Epithelial cell of esophagus (primary cell): ENCODE measurements around the gene DECR2.
A peak's percentile ranks its signal among the peaks of the same experiment; 100 is the strongest.
"Not testable (repeated sequence)": the region's sequence is repeated elsewhere in the genome, so short reads cannot be mapped to it uniquely, and the experiment has no call there.

Experiments
- DNase-seq: peaks from one replicate; pipeline ENCODE4 v3.0.0; 2010; ENCODE audit warnings: low read depth
- H3K4me3 ChIP-seq: 2 replicates; pipeline ENCODE4 v1.5.1; 2011; ENCODE audit warnings: mild to moderate bottlenecking, low read length, control low read depth
- CTCF ChIP-seq: IDR thresholded peaks from 2 replicates; pipeline ENCODE4 v1.5.1; 2011; ENCODE audit warnings: low read depth, mild to moderate bottlenecking, low read length, control low read depth, inconsistent platforms; ENCODE audit not compliant: insufficient read depth; ENCODE audit errors: missing control alignments

DECR2 gene

GRCh38 chr16:381012-381788 is 20.5 kb upstream of the DECR2 start:
- TF ChIP-seq CTCF = no peak
- peak overlapping the region; percentile 56 for H3K4me3 ChIP-seq
- no peak for DNase-seq

DNA sequence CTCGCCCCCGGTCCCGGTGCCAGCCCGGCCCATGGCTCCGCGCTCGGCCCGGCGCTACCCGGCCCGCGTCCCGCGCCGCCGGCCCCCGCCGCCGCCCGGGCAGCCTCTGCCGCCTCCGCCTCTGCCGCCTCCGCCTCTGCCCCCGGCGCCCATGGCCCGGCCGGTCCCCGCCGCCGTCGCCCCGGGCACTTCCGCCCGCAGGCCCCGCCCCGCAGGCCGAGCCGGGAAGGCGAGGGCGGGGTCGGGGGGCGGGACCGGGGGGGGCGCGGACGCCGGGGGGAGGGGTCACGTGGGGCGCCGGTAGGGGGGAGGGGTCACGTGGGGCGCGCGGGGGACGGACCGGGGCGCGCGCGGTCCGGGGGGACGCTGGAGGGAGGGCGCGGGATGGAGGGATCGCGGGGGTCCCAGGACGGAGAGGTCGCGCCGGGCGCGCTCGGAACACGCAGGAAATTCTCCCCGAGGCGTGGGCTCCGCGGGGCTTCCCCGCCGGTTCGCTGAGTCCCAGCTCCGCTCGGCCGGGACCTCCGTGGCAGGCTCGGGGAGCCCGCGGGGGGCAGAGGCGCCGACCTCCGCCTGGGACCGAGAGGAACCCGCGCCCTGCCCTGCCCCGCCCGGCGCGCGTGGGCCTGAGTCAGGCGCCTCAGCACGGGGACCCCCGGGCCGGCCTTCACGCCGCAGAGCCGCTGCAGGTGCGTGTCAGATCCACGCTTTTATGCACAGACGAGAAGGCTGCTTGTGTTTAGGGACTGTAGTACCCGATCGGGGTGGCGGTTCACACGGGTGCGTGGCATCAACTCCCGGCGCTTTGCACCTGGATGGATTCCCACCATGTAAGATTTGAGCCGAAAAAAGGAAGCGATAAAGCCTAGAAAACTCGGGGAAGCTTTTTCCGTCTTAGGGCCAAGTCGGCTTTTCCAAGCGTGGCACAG is 19.6 kb upstream of the DECR2 start, which contains the start of gene PGAP6:
Gene PGAP6 (minus strand): TSS at position 190 of the 929 bp plus-strand sequence. CDS start 157 bp downstream, at position 33.
- TF ChIP-seq CTCF = no peak
- peak within 1 kb of the TSS; percentile 56 for H3K4me3 ChIP-seq
- peak; percentile 43 for DNase-seq

GRCh38 chr16:383326-384051 is 18.2 kb upstream of the DECR2 start:
- TF ChIP-seq CTCF = no peak
- DNase-seq = peak; percentile 81
- peak overlapping the region; percentile 31 for H3K4me3 ChIP-seq

- TF ChIP-seq CTCF = no peak
- no peak for DNase-seq
- H3K4me3 ChIP-seq = no peak overlapping the region
These were observed 15.0 kb upstream of the DECR2 start for GRCh38 chr16:386641-387156.

GRCh38 chr16:387761-388666 is 13.7 kb upstream of the DECR2 start:
- DNase-seq, H3K4me3 ChIP-seq: not testable (repeated sequence)

GRCh38 chr16:389352-389751 is 12.3 kb upstream of the DECR2 start:
- no peak for TF ChIP-seq CTCF
- H3K4me3 ChIP-seq = no peak overlapping the region
- DNase-seq = no peak
